CD4-positive, alpha-beta T cell treated with Interleukin-12 subunit alpha and Interleukin-12 subunit beta, for 1 hour (primary cell): Measurements from ENCODE around the gene OSTF1.

Experiments
- DNase-seq: peaks from one replicate; pipeline ENCODE4 v3.0.0-alpha.2; 2020

OSTF1 gene

DNA sequence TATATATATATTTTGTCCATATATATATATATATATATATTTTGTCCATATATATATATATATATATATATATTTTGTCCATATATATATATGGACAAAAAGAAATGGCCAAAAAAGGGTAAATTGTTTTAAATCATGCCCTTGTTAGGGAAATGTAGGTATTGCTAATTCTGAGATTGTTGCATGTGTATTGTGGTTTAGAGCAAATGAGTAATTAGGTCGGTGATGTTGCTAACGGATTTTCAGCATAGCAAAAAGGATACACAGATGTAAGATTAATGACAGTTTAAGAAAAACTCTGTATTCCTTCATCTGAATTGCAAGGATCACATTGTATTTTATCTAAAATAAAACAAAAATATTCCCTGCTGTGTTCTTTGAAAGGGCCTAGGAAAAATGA is 40.2 kb downstream of the OSTF1 start:
- DNase-seq: no peak

- DNase-seq: no peak
These were observed 41.9 kb downstream of the OSTF1 start for GRCh38 chr9:75130172-75130571.

GRCh38 chr9:75130621-75131230 is 42.4 kb downstream of the OSTF1 start:
- DNase-seq: no peak

GRCh38 chr9:75131700-75132099 is 43.4 kb downstream of the OSTF1 start:
- no peak for DNase-seq

- DNase-seq: no peak
These were observed 43.9 kb downstream of the OSTF1 start for GRCh38 chr9:75132244-75132643.

GRCh38 chr9:75133396-75133795 is 45.1 kb downstream of the OSTF1 start:
- no peak for DNase-seq

DNA sequence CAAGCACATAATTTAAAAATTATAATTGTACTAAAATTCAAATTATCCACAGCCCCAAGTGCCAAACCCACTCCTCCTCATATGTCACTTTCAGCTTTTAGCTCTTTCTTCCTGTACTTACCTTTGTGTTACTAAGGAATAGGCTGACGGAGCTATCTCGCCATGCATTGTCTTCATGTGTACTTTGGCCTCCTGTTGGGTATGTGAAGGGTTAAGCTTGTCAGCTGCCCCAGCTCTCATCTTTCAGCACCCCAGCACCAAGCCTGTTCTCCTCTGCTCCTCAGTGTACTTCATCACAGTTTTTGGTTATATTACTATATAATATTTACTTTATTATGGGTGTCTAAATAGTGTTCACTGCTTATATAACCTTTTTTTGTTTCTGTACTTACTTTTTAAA is 46.2 kb downstream of the OSTF1 start:
- DNase-seq: no peak

- no peak for DNase-seq
These were observed 50.1 kb downstream of the OSTF1 start for GRCh38 chr9:75138260-75139040.

DNA sequence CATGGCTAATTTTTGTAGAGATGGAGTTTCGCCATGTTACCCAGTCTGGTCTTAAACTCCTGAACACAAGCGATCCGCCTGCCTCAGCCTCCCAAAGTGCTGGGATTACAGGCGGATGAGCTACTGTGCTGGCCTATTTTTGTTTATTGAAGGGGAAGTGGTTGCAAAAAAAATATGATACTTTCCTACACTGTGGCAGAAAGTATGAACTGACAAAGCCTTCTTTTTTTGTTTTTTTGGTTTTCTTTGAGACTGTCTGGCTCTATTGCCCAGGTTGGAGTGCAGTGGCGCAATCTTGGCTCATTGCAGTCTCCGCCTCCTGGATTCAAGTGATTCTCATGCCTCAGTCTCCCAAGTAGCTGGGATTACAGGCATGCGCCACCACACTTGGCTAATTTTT is 50.9 kb downstream of the OSTF1 start:
- no peak for DNase-seq

GRCh38 chr9:75140261-75140660 is 51.9 kb downstream of the OSTF1 start:
- no peak for DNase-seq

DNA sequence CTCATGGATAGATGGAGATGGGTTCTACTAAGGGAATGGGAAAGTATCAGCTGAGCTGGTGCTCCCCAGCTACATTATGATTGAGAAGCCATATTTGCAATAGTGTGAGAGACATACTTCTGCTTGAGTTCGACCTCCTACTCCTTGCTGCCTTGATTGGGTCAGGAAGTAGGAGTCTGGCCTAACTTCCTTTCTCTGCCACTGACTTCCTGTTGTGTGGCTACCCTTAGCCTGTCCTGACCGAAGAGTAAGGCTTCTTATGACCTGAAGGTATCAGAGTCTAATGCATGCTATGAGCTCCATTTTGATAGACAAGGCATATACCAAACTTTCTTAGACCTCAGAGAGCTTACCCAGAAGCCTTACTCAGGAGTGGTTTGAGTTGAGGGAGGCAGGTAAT is 53.9 kb downstream of the OSTF1 start:
- no peak for DNase-seq

DNA sequence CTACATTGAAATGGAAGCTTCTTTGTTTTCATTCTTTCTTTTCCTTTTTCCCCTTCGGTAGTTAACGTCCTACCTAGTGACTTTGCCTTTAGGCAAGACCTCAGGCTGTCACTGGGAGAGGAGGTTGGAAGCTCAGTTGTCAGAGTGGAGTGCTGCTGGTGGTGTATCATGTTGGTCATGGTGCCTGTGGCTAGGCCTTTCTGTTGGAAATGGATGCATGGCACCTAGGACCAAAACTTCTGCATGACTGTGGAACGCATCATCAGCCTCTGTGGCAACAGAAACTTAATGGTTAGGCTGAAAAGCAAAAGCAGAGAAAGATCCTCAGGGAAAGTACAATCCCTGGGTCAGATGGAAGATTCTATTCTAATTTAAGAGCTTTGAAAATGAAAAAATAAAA is 57.9 kb downstream of the OSTF1 start:
- DNase-seq: no peak

GRCh38 chr9:75147638-75148037 is 59.3 kb downstream of the OSTF1 start:
- peak; percentile 62 for DNase-seq

DNA sequence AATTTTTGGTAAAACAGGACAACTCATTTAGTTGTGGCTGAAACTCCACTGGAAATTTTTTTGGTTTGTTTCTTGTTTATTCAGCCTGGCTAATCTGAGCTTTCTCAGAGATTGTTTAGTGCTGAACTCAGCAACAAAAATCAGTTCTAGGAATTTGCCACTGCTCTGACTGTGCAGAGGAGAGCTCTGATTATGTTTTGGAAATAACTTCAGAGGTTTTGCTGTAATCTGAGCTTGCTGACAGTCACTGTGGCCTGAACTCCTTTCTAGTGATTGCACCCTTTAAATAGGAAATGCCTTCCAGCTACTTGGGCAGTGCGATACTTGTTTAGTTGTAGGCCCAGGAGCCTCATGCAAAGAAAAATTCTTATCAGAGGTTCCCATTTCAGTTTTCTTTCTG is 60.2 kb downstream of the OSTF1 start:
- peak; percentile 27 for DNase-seq

- no peak for DNase-seq
These were observed 61.5 kb downstream of the OSTF1 start for GRCh38 chr9:75149841-75150241.

- no peak for DNase-seq
These were observed 62.2 kb downstream of the OSTF1 start for GRCh38 chr9:75150512-75150911.

- peak; percentile 64 for DNase-seq
These were observed 64.1 kb downstream of the OSTF1 start for GRCh38 chr9:75152416-75152815.

GRCh38 chr9:75156858-75157257 is 68.5 kb downstream of the OSTF1 start:
- DNase-seq: no peak

DNA sequence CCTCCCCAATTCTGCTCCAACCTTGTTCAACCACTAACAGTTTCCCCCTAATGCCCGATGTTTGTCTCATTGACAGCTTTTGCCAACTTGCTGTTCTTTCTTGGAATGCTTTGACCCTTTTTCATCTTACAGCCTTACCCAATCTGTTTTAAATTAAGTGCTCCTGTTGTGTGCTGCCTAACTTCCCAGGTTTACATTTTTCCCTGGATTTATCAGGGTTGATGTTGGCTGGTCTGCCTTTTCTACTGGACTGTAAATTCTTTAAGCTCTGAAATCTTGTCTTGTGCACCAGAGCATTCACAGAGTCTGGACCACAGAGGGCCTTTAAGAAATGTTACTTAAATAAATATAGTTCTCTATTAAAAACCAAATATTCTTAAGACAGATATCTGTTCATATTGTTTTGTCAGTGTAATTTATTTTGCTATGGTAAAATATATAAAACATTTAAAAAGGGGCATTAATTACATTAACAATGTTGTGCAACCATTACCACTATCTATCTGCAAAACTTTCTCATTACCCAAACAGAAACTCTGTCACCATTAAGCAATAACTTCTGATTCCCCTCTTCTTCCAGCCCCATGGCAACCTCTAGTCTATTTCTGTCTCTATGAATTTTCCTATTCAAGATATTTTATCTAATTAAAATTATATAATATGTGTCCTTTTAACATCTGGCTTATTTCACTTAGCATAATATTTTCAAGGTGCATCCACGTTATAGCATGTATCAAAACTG is 73.0 kb downstream of the OSTF1 start:
- DNase-seq: no peak

DNA sequence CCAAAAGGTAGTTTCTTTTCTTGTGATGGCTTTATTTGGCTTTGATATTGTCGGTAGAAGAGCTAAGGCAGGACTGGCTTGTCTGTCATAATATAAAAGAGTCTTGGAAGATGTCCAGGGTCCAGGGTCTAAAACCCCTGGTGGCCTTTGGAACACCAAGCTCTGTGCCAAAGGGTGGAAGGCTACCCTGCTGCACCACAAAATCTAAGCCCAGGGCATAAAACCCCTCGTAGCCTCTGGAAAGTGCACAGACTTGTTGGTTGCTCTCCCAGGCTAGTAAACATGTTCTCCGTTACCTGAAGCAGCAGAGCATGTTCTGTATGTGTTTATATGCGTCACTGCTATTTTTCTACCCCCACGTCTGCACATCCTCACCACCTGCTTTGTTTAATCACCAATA is 75.5 kb downstream of the OSTF1 start:
- no peak for DNase-seq

- no peak for DNase-seq
These were observed 76.3 kb downstream of the OSTF1 start for GRCh38 chr9:75164573-75164972.

DNA sequence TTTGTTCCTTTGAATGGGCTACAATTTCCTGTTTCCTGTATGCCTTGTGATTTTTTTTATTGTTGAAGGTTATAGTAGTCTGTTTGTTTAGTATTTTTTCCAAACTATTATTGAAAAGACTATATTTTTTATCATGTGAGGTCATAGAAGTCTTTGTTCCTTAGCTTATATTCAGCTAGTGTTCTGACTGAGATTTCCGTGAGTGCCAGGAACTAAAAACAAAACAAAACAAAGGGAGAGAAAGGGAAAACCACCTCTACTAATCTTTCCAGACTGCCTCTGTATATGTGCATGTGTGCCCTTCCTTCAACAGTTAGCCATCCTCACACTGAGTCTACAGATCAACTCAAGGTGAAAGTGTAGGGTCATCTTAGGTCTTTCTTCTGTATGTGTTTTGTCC is 79.0 kb downstream of the OSTF1 start:
- no peak for DNase-seq

GRCh38 chr9:75168270-75169178 is 80.2 kb downstream of the OSTF1 start:
- DNase-seq: no peak
